Measurements from ENCODE around the gene STK32C. TPM values are rescaled to one million over a fixed set of nuclear protein-coding genes. Genes with fewer than 3 reads are reported as not detected.

The STK32C gene
- total and polyA plus RNA-seq, 10 of the 15 experiments (the other 5 are each of a cell fraction or from before 2014, with no cell fraction given), result 1.5 to 18.1 (median 6.4) TPM

- POLR2A ChIA-PET, result no interaction called here
- 41% methylated on average over 29 of the region's 29 CpGs for WGBS (ENCODE audit: insufficient coverage, insufficient replicate concordance, low lambda C conversion rate, missing lambda C conversion rate)
- Histone ChIP-seq H3K27ac (ENCODE audit: control insufficient read depth, insufficient read depth) (no peak overlapping the region), H3K4me3 (no peak overlapping the region), H3K9me3 (replicated peaks; ENCODE audit: control insufficient read depth, insufficient read depth, low read length) (no peaks in the 10 kb centered on the region), H3K4me1 (ENCODE audit: control insufficient read depth, insufficient read depth, low read length) (no peaks in the 10 kb centered on the region; the same call in 1 of the 2 replicates), H2AFZ (ENCODE audit: control insufficient read depth, low read depth, low read length) (no peak overlapping the region), H3K27me3 (replicated peaks in 1 of 2; ENCODE audit: control insufficient read depth in 2 of 2, insufficient read depth in 2 of 2, low read length in 1 of 2) (no peaks in the 10 kb centered on the region), H3K9ac (ENCODE audit: control insufficient read depth, insufficient read depth, low read length) (no peak overlapping the region), H3K79me2 (ENCODE audit: control insufficient read depth, insufficient read depth, low read length) (no peaks in the 10 kb centered on the region), H3K36me3 (ENCODE audit: control insufficient read depth in 2 of 2, insufficient read depth in 2 of 2, low read length in 1 of 2) (no peaks in the 10 kb centered on the region), H3K4me2 (ENCODE audit: control insufficient read depth, insufficient read depth) (no peak overlapping the region), H4K20me1 (ENCODE audit: control insufficient read depth, insufficient read depth) (no peaks in the 10 kb centered on the region)
- intact Hi-C loops (cut with micrococcal nuclease; ENCODE audit: unreplicated experiment), result no loop called here
- ATAC-seq (no peak), DNase-seq (ENCODE audit: low read depth, low spot score) (no peak), FAIRE-seq (no peak)
- CTCF ChIA-PET, result no interaction called here
- in situ Hi-C loops (cut with MboI), result loop anchor here (10.0 kb wide), 1 partner anchor 407 kb away; no protein-coding TSS in a partner anchor
- SMC1A ChIA-PET (ENCODE audit: uncharacterized antibody, unreplicated experiment), result no interaction called here
- TF ChIP-seq HDAC6 (IDR thresholded peaks at IDR 0.05; ENCODE audit: unreplicated experiment) (no peak), IRF3 (IDR thresholded peaks at IDR 0.05) (no peak), KDM1A (IDR thresholded peaks at IDR 0.05; ENCODE audit: borderline replicate concordance) (no peak)
- TF ChIP-seq, protein P1, sequence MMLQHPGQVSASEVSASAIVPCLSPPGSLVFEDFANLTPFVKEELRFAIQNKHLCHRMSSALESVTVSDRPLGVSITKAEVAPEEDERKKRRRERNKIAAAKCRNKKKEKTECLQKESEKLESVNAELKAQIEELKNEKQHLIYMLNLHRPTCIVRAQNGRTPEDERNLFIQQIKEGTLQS (IDR thresholded peaks at IDR 0.05; ENCODE audit: borderline replicate concordance, extremely low read depth, low read depth, low read length), result no peak
- TF ChIP-seq, protein P2, sequence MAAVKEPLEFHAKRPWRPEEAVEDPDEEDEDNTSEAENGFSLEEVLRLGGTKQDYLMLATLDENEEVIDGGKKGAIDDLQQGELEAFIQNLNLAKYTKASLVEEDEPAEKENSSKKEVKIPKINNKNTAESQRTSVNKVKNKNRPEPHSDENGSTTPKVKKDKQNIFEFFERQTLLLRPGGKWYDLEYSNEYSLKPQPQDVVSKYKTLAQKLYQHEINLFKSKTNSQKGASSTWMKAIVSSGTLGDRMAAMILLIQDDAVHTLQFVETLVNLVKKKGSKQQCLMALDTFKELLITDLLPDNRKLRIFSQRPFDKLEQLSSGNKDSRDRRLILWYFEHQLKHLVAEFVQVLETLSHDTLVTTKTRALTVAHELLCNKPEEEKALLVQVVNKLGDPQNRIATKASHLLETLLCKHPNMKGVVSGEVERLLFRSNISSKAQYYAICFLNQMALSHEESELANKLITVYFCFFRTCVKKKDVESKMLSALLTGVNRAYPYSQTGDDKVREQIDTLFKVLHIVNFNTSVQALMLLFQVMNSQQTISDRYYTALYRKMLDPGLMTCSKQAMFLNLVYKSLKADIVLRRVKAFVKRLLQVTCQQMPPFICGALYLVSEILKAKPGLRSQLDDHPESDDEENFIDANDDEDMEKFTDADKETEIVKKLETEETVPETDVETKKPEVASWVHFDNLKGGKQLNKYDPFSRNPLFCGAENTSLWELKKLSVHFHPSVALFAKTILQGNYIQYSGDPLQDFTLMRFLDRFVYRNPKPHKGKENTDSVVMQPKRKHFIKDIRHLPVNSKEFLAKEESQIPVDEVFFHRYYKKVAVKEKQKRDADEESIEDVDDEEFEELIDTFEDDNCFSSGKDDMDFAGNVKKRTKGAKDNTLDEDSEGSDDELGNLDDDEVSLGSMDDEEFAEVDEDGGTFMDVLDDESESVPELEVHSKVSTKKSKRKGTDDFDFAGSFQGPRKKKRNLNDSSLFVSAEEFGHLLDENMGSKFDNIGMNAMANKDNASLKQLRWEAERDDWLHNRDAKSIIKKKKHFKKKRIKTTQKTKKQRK (IDR thresholded peaks at IDR 0.05; ENCODE audit: low read depth, low read length), result no peak
- no TSS peak for BruUV-seq (replicated peaks)
- RAD21 ChIA-PET (ENCODE audit: unreplicated experiment), result no interaction called here
These were observed 79.8 kb downstream of the STK32C start for GRCh38 chr10:132227851-132228390.

Data from GM12878 (cell line).